HepG2 (cell line): ENCODE measurements around the gene HDGFL2. TPM values are rescaled to one million over a fixed set of nuclear protein-coding genes. Genes with fewer than 3 reads are reported as not detected.

Source experiments
- ATAC-seq: fragments of 200-7000 bp; cut with Tn5 transposase; 3 replicates; pipeline ENCODE4 v1.9.1; 2020; ENCODE audit warnings: mild to moderate bottlenecking, moderate library complexity
- BruUV-seq: library from RNA; stranded (reverse); fragments of 400-500 nt; replicated peaks from 2 replicates; lab custom pipeline; 2021; lab: Mats Ljungman, UMichigan
- CTCF ChIA-PET: fragments of 300-600 bp; formaldehyde crosslinking; extraction: SDS; loops from one replicate; lab custom pipeline; 2021; ENCODE audit warnings: low total read pairs, inconsistent platforms, low intra/inter-chr PET ratio; lab: Yijun Ruan, JAX
- POLR2A ChIA-PET: fragments of 350-600 bp; sonication (Branson Sonifier 250); formaldehyde crosslinking; loops from one replicate; lab custom pipeline; 2020; ENCODE audit warnings: antibody characterized with exemption, inconsistent platforms; lab: Yijun Ruan, JAX
- DNase-seq: peaks from one replicate; pipeline ENCODE4 v3.0.0-alpha.2; 2015; ENCODE audit warnings: low spot score
- FAIRE-seq: peaks from 3 replicates; lab custom pipeline; 2011; peaks lifted over from hg19 to GRCh38; lab: Jason Lieb, UNC
- H2AFZ ChIP-seq: one replicate; pipeline ENCODE4 v1.6.1; 2011; ENCODE audit warnings: low read length, inconsistent platforms
- H3K27ac ChIP-seq: fragments of 300-600 bp; 3 replicates; pipeline ENCODE4 v1.8.0; 2011; ENCODE audit warnings: mixed run types, mild to moderate bottlenecking, mixed read lengths, low read length, inconsistent platforms; ENCODE audit not compliant: insufficient read depth; ENCODE audit errors: extremely low read length
- H3K27me3 ChIP-seq, 2 experiments: fragments of 200-600 bp in 1 of 2; 2 replicates in 1 of 2; 3 replicates in 1 of 2; pipeline versions ENCODE4 v1.6.0 to v1.8.0; 2011; ENCODE audit warnings: low read length in 2 of 2, mild to moderate bottlenecking in 2 of 2, moderate library complexity in 2 of 2, inconsistent platforms in 1 of 2; ENCODE audit not compliant: insufficient read depth in 2 of 2, control insufficient read depth in 1 of 2
- H3K36me3 ChIP-seq, 2 experiments: fragments of 200-600 bp in 1 of 2; replicated peaks in 1 of 2; 2 replicates in 1 of 2; 3 replicates in 1 of 2; pipeline versions ENCODE4 v1.5.1 to v1.8.0; 2011; ENCODE audit warnings: low read length in 2 of 2, inconsistent platforms in 1 of 2; ENCODE audit not compliant: insufficient read depth in 2 of 2, control insufficient read depth in 1 of 2
- H3K4me1 ChIP-seq: 2 replicates; pipeline ENCODE4 v1.5.1; 2012; ENCODE audit warnings: low read length, inconsistent platforms; ENCODE audit not compliant: insufficient read depth
- H3K4me2 ChIP-seq: 2 replicates; pipeline ENCODE4 v1.6.0; 2011; ENCODE audit warnings: low read depth, low read length, inconsistent platforms
- H3K4me3 ChIP-seq, 3 experiments: fragments of 200-600 bp in 1 of 3; sonication (generic), shearing (Covaris generic) in 1 of 3; replicated peaks in 1 of 3; 2 replicates each; pipeline ENCODE4 v1.5.1; 2011 to 2016; ENCODE audit warnings: low read length in 3 of 3, inconsistent platforms in 2 of 3, low read depth in 2 of 3, mild to moderate bottlenecking in 2 of 3, control low read depth in 1 of 3, mixed read lengths in 1 of 3; ENCODE audit not compliant: insufficient read depth in 1 of 3
- H3K79me2 ChIP-seq: one replicate; pipeline ENCODE4 v1.6.1; 2011; ENCODE audit warnings: low read length, inconsistent platforms; ENCODE audit not compliant: insufficient read depth
- H3K9ac ChIP-seq: 2 replicates; pipeline ENCODE4 v1.6.0; 2011; ENCODE audit warnings: mild to moderate bottlenecking, low read depth, low read length, inconsistent platforms; ENCODE audit not compliant: insufficient read depth
- H3K9me3 ChIP-seq: 2 replicates; pipeline ENCODE4 v1.5.1; 2012; ENCODE audit warnings: mild to moderate bottlenecking, low read length
- H4K20me1 ChIP-seq: 2 replicates; pipeline ENCODE4 v1.6.0; 2011; ENCODE audit warnings: inconsistent platforms, mild to moderate bottlenecking, low read length, moderate library complexity; ENCODE audit not compliant: insufficient read depth
- CBX2 ChIP-seq, 2 experiments: fragments of 200-600 bp in 1 of 2; sonication (generic); formaldehyde crosslinking in 1 of 2; IDR thresholded peaks; 2 replicates each; pipeline versions ENCODE4 v1.7.0 to v1.8.1; 2018 to 2022; ENCODE audit warnings: low read depth in 2 of 2, low read length in 1 of 2, mild to moderate bottlenecking in 1 of 2, missing genetic modification reagents in 1 of 2
- E2F2 ChIP-seq: sonication (generic); formaldehyde crosslinking; IDR thresholded peaks from 2 replicates; pipeline ENCODE4 v1.4.0; 2020; ENCODE audit warnings: missing genetic modification reagents, borderline replicate concordance
- KDM1A ChIP-seq: IDR thresholded peaks from 2 replicates; pipeline ENCODE4 v1.6.1; 2016; ENCODE audit warnings: missing compliant biosample characterization
- RFXAP ChIP-seq: sonication (generic); formaldehyde crosslinking; IDR thresholded peaks from 2 replicates; pipeline ENCODE4 v1.4.0; 2020; ENCODE audit warnings: missing genetic modification reagents, borderline replicate concordance
- SP5 ChIP-seq: IDR thresholded peaks from 2 replicates; pipeline ENCODE4 v1.6.1; 2016; ENCODE audit warnings: low read depth, borderline replicate concordance
- ZBTB25 ChIP-seq: IDR thresholded peaks from 2 replicates; pipeline ENCODE4 v1.6.1; 2018; ENCODE audit warnings: missing genetic modification reagents
- ZBTB33 ChIP-seq: sonication (generic); formaldehyde crosslinking; IDR thresholded peaks from 2 replicates; pipeline ENCODE4 v1.4.0; 2020; ENCODE audit warnings: missing genetic modification reagents
- ZKSCAN1 ChIP-seq: fragments of 150-350 bp; IDR thresholded peaks from 2 replicates; pipeline ENCODE4 v1.6.1; 2014; ENCODE audit warnings: low read length
- ZKSCAN8 ChIP-seq: IDR thresholded peaks from 2 replicates; pipeline ENCODE4 v1.6.1; 2016; ENCODE audit warnings: borderline replicate concordance, missing genetic modification reagents, missing compliant biosample characterization
- ZNF256 ChIP-seq: sonication (generic); formaldehyde crosslinking; conservative IDR thresholded peaks from 2 replicates; pipeline ENCODE4 v1.4.0; 2020; ENCODE audit warnings: missing genetic modification reagents
- ZNF549 ChIP-seq: sonication (generic); formaldehyde crosslinking; IDR thresholded peaks from 2 replicates; pipeline ENCODE4 v1.5.0; 2020; ENCODE audit warnings: missing genetic modification reagents
- ZNF629 ChIP-seq: sonication (generic); formaldehyde crosslinking; conservative IDR thresholded peaks from 2 replicates; pipeline ENCODE4 v1.5.0; 2020; ENCODE audit warnings: missing genetic modification reagents
- ZSCAN22 ChIP-seq: sonication (generic); formaldehyde crosslinking; IDR thresholded peaks from 2 replicates; pipeline ENCODE4 v1.4.0; 2020; ENCODE audit warnings: mild to moderate bottlenecking, missing genetic modification reagents
- ZSCAN31 ChIP-seq: sonication (generic); formaldehyde crosslinking; IDR thresholded peaks from 2 replicates; pipeline ENCODE4 v1.5.0; 2020; ENCODE audit warnings: low read depth, mild to moderate bottlenecking, missing genetic modification reagents
- WGBS: methylation state at CpG from one replicate; pipeline ENCODE4 v1.1.6; 2017; ENCODE audit warnings: low lambda C conversion rate; 5-methylcytosine and 5-hydroxymethylcytosine counted together
- in situ Hi-C: cut with HindIII; loops from 2 replicates; pipeline ENCODE4 v1.10.0; 2017; ENCODE audit warnings: low pct_unique_long_range_greater_than_20kb; ENCODE audit not compliant: extremely low pct_ligation_motif_present
- intact Hi-C: fragments of 100-400 bp; cut with micrococcal nuclease; formaldehyde crosslinking; loops from one replicate; pipeline ENCODE4 v1.10.0; 2022; ENCODE audit not compliant: unreplicated experiment
- polyA plus RNA-seq, 8 experiments: library from polyadenylated mRNA; depleted of rRNA in 3 of 8; stranded (reverse) in 7 of 8; unstranded in 1 of 8; fragments of >200 nt; fragmentation: Illumina TruSeq in 4 of 8; extraction: Trizol in 4 of 8; gene quantifications; 2 replicates each; pipeline versions ENCODE4 v1.2.1 to v1.2.3, GENCODE V29; 2011 to 2016; ENCODE audit warnings: low read depth in 4 of 8, missing spikeins in 1 of 8, mixed read lengths in 1 of 8; ENCODE audit not compliant: insufficient read depth in 1 of 8
- total RNA-seq, 5 experiments: library from RNA; depleted of rRNA; stranded (reverse); fragments of >200 nt; fragmentation: Illumina TruSeq; extraction: Trizol; gene quantifications; 2 replicates each; pipeline ENCODE4 v1.2.3, GENCODE V29; 2016; ENCODE audit warnings: low read depth in 1 of 5

HDGFL2 gene
- total and polyA plus RNA-seq, 2 of the 13 experiments (the other 11 are each of a cell fraction or from before 2014, with no cell fraction given) = 20.0 to 51.1 TPM

GRCh38 chr19:4533334-4533733 is 61.2 kb downstream of the HDGFL2 start:
- Histone ChIP-seq H3K4me1 (peaks cover 68% of the 10 kb centered on the region), H3K4me3 (no peak overlapping the region), H3K9me3 (no peaks in the 10 kb centered on the region)
- ATAC-seq = no peak
- CTCF ChIA-PET = no interaction called here
- TF ChIP-seq ZNF629 (peak; percentile 90), KDM1A (CRISPR knock-in tag) (peak; percentile 68; the same call in 1 of the 2 replicates), ZKSCAN1 (no peak)
- TF ChIP-seq, all 625 proteins: peak for 2
- H4K20me1 ChIP-seq = peaks cover 6% of the 10 kb centered on the region; the same call in 1 of the 2 replicates
- in situ Hi-C loops = no loop called here
- no peak for DNase-seq
- no peak overlapping the region for H3K4me2 ChIP-seq
- H3K9ac ChIP-seq = no peak overlapping the region
- no peaks in the 10 kb centered on the region; a peak in 1 of 5 replicates for H3K27me3 ChIP-seq
- no peak for FAIRE-seq
- 74% methylated on average over 9 of the region's 9 CpGs for WGBS
- H3K36me3 ChIP-seq = no peaks in the 10 kb centered on the region
- no peaks in the 10 kb centered on the region for H3K79me2 ChIP-seq
- POLR2A ChIA-PET = no interaction called here
- H2AFZ ChIP-seq = no peak overlapping the region
- no peak overlapping the region for H3K27ac ChIP-seq
- intact Hi-C loops = no loop called here
- no TSS peak for BruUV-seq

GRCh38 chr19:4533835-4534424 is 61.8 kb downstream of the HDGFL2 start:
- peaks cover 74% of the 10 kb centered on the region for H3K4me1 ChIP-seq
- no peak overlapping the region for H2AFZ ChIP-seq
- H3K4me2 ChIP-seq = no peak overlapping the region
- H3K9ac ChIP-seq = no peak overlapping the region
- TF ChIP-seq RFXAP (no peak), ZSCAN31 (CRISPR knock-in tag) (no peak), ZNF549 (no peak), ZSCAN22 (CRISPR knock-in tag) (no peak), ZNF629 (peak; percentile 84; the same call in 1 of the 2 replicates), ZBTB33 (CRISPR knock-in tag) (no peak), ZKSCAN8 (CRISPR knock-in tag) (peak; percentile 51; the same call in 1 of the 2 replicates), ZNF256 (CRISPR knock-in tag) (no peak), CBX2 (IDR thresholded peaks at IDR 0.05; ENCODE audit: low read depth, low read length) (no peak), CBX2 (CRISPR knock-in tag; IDR thresholded peaks at IDR 0.05; ENCODE audit: low read depth) (no peak), ZBTB25 (CRISPR knock-in tag) (no peak), SP5 (no peak), E2F2 (CRISPR knock-in tag) (no peak)
- BruUV-seq = no TSS peak
- no peak for ATAC-seq
- H3K79me2 ChIP-seq = no peaks in the 10 kb centered on the region
- H3K27ac ChIP-seq = no peak overlapping the region
- peaks cover 6% of the 10 kb centered on the region; the same call in 1 of the 2 replicates for H4K20me1 ChIP-seq
- no peak for FAIRE-seq
- intact Hi-C loops (no loop called here), in situ Hi-C loops (no loop called here)
- no peaks in the 10 kb centered on the region for H3K36me3 ChIP-seq
- H3K9me3 ChIP-seq = no peaks in the 10 kb centered on the region
- POLR2A ChIA-PET = interaction anchor here (1.3 to 2.5 kb wide), 4 partner anchors 9 to 192 kb away, joined by 4 to 38 read pairs (median 9); partner anchors contain the start of gene HDGFL2
- no peaks in the 10 kb centered on the region; a peak in 1 of 5 replicates for H3K27me3 ChIP-seq
- CTCF ChIA-PET = no interaction called here
- H3K4me3 ChIP-seq = no peak overlapping the region
- 79% methylated on average over 6 of the region's 9 CpGs for WGBS
- DNase-seq = no peak
